NCI-H82 (cell line): ENCODE results near the gene TRMT5.
A peak's percentile ranks its signal among the peaks of the same experiment; 100 is the strongest.

Experiments used
- DNase-seq: peaks from one replicate; lab custom pipeline; 2025; lab: John Stamatoyannopoulos, UW

TRMT5 gene

GRCh38 chr14:60980811-60981632 is at the start of gene TRMT5, which contains the start of gene SLC38A6:
TRMT5 (minus strand) TSS chr14:60981079; CDS start chr14:60980973, 106 bp downstream.
SLC38A6 (plus strand) TSS chr14:60981245; CDS start chr14:60981278, 33 bp downstream.
- DNase-seq, result peak; percentile 94

GRCh38 chr14:61026526-61026925 is 45.6 kb upstream of the TRMT5 start:
- no peak for DNase-seq

GRCh38 chr14:61025251-61026223 is 44.7 kb upstream of the TRMT5 start:
- peak; percentile 72 for DNase-seq

GRCh38 chr14:61019537-61019936 is 38.7 kb upstream of the TRMT5 start:
- DNase-seq, result no peak

GRCh38 chr14:61003571-61003970 is 22.7 kb upstream of the TRMT5 start:
- no peak for DNase-seq

- DNase-seq, result no peak
Measured at GRCh38 chr14:60999536-60999935, 18.7 kb upstream of the TRMT5 start.

- DNase-seq, result no peak
Measured at GRCh38 chr14:60998617-60999016, 17.7 kb upstream of the TRMT5 start.

GRCh38 chr14:60989599-60989998 is 8.7 kb upstream of the TRMT5 start:
- no peak for DNase-seq

- no peak for DNase-seq
Measured at GRCh38 chr14:60986500-60986899, 5.6 kb upstream of the TRMT5 start.

GRCh38 chr14:60984196-60984595 is 3.3 kb upstream of the TRMT5 start:
- DNase-seq, result no peak

- peak; percentile 41 for DNase-seq
Measured at GRCh38 chr14:60981633-60982455, 965 bp upstream of the TRMT5 start.

- DNase-seq, result no peak
Measured at GRCh38 chr14:60977847-60978246, 3.0 kb downstream of the TRMT5 start.

- DNase-seq, result no peak
Measured at GRCh38 chr14:60975551-60975950, 5.3 kb downstream of the TRMT5 start.

GRCh38 chr14:60974090-60974651 is 6.7 kb downstream of the TRMT5 start:
- DNase-seq, result no peak

- no peak for DNase-seq
Measured at GRCh38 chr14:60973070-60973469, 7.8 kb downstream of the TRMT5 start.

- DNase-seq, result no peak
Measured at GRCh38 chr14:60972295-60972694, 8.6 kb downstream of the TRMT5 start.

- no peak for DNase-seq
Measured at GRCh38 chr14:60971271-60971670, 9.6 kb downstream of the TRMT5 start.

GRCh38 chr14:60970146-60970545 is 10.7 kb downstream of the TRMT5 start:
- no peak for DNase-seq

GRCh38 chr14:60968671-60969070 is 12.2 kb downstream of the TRMT5 start:
- DNase-seq, result no peak

- no peak for DNase-seq
Measured at GRCh38 chr14:60968099-60968498, 12.8 kb downstream of the TRMT5 start.

- DNase-seq, result no peak
Measured at GRCh38 chr14:60965402-60965801, 15.5 kb downstream of the TRMT5 start.
